ENCODE measurements around the gene LDAF1.
"Not testable (repeated sequence)": the region's sequence is repeated elsewhere in the genome, so short reads cannot be mapped to it uniquely, and the experiment has no call there.

LDAF1 gene

DNA sequence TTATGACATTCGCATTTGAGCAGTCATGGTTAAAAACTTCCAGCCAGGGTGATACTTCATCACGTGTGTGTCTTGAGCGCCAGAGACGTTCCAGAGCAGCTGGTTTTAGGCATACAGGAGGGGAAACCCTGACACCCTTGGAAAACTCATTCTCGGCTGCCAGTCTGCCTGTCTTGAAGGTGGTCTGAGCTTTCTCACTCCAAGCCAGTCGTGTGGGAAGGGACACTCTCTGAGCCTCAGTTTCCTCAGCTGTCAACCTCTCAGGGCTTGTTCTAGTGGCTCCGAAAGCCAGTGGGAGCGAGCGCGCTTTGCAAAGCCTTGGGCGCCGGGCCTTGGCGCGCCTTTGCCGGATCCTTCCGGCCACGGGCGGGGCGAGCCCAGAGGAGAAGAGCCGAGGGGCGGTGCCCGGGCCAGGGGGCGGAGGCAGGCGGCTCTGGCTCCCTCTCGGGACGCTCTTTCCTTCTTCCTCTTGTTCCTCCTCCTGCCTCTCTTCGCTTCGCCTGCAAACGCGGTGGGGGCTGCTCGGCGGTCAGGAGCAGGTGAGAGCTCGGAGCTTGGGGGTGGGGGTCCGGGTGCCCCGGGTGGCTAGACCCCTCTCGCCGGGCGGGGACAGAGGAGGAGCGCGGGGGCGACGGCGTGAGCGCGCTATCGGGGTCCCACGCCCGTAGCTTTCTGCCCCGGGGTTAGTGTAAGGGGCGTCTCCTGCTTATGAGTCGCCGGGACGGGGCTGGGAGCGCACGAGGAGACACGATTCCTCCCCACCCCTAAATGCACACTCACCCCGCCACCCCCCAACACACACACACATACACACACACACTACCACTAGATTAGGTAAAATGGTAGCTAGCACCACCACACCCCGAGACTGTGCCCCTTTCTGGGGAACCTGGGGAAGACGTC, at the start of gene LDAF1:
Gene LDAF1 (plus strand): TSS at position 467 of the 903 bp plus-strand sequence. CDS start 2,509 bp downstream, outside the sequence.
- DNase-seq, result peak; percentile 15 to 38

DNA sequence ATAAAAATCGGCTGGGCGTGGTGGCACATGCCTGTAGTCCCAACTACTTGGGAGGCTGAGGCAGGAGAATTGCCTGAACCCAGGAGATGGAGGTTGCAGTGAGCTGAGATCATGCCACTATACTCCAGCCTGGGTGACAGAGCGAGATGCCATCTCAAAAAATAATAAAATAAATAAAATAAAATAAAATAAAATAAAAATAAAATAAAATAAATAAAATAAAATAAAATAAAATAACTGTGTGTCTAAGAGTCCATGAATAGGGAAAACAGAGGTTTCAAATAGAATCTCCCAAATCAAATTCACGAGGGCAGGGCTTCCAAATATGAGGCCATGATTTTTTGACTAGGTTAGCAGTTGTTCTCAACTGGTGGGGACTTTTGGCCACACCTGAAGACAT, 42.9 kb upstream of the LDAF1 start:
- DNase-seq, result not testable (repeated sequence)

DNA sequence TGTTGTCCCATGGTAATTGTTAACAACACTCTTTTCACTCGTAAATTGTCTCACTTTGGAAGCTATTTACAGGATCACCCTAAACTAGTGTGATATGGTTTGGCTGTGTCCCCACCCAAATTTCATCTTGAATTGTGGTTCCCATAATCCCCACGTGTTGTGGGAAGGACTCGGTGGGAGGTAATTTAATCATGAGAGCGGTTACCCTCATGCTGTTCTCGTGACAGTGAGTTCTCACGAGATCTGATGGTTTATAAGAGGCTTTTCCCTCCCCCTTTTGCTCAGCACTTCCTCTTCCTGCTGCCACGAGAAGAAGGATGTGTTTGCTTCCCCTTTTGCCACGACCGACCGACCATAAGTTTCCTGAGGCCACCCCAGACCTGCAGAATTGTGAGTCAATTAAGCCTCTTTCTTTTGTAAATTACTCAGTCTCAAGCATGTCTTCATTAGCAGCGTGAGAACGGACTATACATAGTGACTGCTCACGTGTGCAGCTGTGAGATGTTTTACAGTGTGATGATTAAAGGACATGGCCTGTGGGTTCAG, 42.3 kb upstream of the LDAF1 start:
- no peak for DNase-seq

DNA sequence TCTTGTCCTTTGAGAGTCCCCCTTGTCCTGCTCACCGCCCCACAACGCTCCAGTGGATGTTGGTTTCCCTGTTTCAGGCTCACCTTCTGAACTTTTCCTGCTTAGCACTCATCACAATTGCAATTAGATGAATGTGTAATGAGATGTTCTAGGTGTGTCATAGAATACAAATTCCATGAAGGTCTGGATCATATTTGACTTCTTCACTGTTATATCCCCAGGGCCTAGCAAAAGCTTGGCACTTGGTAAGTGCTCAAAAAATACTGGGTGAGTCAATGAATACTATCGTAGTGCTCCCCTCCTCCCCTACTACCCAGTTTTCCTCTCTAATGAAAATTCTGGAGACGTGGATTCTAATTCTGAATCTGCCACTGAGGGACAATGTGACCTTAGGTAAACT, 40.9 kb upstream of the LDAF1 start:
- DNase-seq, result no peak

DNA sequence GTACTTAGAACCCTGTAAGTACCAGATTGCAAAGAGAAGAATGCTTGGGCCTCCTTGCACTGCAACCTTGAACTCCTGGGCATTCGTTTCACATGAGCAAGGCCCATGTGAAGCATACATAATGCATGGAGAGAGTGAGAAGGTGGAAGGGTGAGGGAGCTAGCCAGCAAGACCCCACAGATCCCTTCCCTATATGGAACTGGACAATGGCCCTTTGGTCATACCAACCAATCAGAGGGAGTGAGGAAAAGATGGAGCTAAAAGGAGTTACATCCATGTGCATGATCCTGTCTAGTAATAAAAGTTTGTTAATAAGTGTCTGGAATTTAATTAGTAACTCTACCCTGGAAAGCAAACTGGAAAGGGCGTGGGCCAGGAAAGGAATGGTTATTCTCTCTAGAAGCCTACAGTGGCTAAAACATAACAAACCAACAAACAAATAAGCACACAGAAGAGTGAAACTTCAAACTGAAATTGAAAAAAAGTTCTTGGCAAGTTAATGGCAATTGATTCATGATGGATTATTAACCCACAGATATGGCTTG, 37.4 kb upstream of the LDAF1 start:
- DNase-seq, result no peak

DNA sequence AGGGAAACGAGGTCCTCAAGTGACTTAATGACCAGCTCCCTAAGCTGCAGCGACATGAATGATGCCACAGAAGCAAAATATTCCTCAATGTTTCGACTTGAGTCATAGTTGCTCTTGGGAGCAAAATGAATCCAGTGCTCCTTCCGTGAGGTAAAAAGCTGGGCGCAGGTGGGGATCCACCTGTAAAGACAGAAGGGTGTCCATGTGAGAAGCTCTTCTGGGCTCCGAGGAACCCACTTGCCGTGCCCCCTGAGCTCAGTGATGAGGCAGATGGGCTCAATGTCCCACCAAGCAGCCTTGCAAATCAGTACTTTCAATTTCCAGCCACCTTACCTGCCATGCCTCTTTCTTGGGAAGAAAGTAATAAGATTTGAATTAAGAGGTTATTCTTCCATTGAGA, 33.3 kb upstream of the LDAF1 start:
- no peak for DNase-seq

DNA sequence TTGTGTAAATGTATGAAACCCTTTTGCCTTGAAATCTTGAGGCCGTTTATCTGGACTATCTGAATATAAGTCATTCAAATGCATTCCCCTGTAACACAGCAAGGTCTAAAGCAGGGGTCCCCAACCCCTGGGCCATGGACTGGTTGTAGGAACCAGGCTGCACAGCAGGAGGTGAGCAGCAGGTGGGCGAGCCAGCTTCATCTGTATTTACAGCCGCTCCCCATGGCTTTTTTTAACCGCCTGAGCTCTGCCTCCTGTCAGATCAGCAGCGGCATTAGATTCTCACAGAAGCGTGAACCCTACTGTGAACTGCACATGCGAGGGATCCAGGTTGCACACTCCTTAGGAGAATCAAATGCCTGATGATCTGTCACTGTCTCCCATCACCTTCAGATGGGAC, 32.0 kb upstream of the LDAF1 start:
- DNase-seq, result no peak

DNA sequence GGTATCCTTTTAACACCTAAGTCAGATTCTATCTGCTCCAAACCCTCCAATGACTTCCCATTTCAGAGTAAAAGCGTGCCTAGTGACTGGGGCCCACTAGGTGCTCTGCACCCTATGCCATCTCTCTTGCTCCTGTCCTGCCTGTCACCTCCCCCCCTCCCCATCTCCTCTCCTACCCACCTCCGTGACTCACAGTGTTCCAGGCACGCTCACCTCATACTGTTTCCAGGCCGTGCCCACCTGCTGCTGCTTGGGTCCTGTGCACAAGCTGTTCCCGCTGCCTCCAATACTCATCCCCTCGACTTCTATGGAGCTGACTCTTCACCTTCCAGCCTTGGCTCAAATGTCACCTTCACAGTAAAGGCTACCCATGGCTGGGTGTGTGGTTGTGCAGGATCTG, 29.5 kb upstream of the LDAF1 start:
- no peak for DNase-seq

DNA sequence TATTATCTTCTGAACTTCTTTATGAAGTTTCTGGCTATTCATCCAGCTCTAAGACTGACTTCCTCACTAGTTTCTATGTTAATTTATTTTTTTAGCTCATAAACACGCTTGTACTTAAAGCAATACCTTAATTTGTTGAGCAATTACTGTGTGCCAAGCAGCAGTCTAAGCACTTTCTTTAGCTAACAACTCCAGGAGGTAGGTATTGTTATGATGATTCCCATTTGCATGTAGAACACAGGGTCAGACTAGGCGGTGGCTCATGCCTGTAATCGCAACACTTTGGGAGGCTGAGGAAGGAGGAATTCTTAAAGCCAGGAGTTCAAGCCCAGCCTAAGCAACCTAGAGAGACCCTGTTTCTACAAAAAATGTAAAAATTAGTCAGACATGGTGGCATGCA, 27.7 kb upstream of the LDAF1 start:
- DNase-seq, result no peak

DNA sequence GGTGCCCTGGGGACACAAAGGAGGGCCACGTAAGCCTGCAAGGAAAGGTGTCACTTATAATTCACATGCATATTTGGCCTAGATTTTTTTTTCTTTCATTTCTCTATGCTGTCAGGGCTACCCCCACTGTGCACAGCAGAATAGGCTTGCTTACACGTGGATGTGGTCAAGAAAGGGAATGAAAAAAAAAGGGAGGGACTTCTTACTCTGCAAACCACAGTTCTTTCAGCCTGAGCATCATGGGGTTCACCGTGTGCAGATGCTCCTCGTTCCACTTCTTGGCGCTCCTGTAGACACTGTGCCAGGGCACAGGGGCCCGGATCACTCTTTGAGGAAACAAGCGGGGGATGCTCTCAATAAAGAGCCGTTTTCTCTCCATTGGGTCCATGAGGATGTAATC, 24.4 kb upstream of the LDAF1 start:
- DNase-seq, result no peak

DNA sequence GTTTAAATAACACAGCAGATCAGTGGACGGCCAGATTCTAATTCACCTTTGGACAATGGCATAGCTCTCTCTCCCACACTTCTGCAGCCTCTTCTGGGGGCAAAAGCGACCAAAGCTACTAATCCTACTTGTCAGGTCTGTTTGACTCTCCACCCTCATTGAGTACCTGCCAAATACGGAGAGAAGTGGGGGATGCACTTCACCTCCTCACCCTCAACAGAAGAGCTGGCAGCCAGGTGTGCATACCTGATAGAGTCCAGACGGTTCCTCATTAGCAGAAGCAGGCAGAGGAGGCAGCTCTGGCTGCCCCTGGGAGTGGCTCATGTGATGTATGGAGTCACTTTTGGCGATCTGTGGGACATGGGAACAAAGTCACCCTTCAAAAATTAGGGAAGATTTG, 12.7 kb upstream of the LDAF1 start:
- no peak for DNase-seq

DNA sequence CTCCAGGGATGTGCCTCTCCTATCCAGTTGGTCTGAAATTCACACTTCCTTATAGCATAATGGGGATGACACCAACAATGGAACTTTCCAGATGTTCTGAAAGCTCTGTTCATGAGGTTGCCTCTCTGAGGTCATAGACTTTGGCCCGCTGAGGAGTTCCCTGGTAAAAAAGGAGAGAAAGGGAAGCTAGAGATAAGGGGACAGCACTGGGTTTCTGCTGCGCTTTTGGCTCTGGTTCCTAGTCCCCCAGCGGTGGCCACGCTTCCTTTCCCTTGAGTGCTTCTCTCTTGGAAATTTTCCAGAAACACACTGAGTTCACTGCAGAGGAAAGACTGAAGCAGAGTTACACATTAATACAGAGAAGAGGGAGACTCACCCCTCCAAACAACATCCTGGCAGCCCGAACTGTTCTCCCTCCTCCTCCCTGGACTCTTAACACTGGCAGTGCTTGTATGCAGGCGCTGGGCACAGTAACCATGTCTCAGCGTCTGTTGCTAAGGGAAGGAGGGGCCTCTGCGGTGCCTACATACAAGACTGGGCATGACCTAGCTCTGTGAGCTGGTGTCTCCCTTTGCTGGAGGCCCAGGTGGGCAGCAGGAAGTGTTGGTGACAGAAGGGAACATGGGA, 8.0 kb upstream of the LDAF1 start, which contains the start of gene DNAH3:
Gene DNAH3 (minus strand): TSS at position 472 of the 627 bp plus-strand sequence. CDS start 527 bp downstream, outside the sequence.
- DNase-seq, result no peak

DNA sequence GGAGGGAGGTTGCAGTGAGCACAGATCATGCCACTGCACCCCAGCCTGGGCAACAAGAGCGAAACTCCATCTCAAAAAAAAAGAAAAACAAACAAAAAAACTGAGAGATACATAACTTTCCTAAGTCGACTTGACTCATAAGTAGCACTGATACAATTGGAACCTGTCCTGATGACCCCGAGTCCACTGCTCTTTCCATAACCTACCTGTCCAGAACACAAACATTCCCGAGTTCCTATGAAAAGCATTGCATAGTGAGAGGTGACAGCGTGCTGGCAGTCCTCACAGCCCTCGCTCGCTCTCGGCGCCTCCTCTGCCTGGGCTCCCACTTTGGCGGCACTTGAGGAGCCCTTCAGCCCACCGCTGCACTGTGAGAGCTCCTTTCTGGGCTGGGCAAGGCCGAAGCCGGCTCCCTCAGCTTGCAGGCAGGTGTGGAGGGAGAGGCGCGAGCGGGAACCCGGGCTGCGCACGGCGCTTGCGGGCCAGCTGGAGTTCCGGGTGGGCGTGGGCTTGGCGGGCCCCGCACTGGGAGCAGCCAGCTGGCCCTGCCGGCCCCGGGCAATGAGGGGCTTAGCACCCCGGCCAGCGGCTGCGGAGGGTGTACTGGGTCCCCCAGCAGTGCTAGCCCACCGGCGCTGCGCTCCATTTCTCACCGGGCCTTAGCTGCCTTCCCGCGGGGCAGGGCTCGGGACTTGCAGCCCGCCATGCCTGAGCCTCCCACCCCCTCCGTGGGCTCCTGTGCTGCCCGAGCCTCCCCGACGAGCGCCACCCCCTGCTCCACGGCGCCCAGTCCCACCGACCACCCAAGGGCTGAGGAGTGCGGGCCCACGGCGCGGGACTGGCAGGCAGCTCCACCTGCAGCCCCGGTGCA, 6.1 kb upstream of the LDAF1 start:
- DNase-seq, result not testable (repeated sequence)

DNA sequence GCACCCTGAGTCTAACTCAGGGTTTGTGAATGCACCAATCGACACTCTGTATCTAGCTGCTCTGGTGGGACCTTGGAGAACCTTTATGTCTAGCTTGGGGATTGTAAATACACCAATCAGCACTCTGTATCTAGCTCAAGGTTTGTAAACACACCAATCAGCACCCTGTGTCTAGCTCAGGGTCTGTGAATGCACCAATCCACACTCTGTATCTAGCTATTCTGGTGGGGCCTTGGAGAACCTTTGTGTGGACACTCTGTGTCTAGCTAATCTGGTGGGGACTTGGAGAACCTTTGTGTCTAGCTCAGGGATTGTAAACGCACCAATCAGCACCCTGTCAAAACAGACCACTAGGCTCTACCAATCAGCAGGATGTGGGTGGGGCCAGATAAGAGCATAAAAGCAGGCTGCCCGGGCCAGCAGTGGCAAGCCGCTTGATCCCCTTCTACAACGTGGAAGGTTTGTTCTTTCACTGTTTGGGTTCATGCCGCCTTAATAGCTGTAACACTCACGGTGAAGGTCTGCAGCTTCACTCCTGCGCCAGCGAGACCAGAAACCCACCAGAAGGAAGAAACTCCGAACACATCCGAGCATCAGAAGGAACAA, 5.2 kb upstream of the LDAF1 start:
- DNase-seq, result not testable (repeated sequence)

DNA sequence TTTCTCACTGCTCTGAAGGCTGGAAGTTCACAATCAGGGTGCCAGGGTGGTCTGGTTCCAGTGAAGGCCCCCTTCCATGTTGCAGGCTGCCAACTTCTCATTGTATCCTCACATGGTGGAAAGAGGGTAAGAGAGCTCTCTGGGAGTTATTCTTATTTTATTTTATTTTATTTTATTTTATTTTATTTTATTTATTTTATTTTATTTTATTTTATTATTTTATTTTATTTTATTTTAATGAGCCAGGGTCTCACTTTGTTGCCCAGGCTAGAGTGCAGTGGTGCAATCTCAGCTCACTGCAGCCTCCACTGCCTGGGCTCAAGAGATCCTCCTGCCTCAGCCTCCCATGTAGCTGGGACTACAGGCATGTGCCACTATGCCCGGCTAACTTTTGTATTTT, 2.5 kb upstream of the LDAF1 start:
- not testable (repeated sequence) for DNase-seq

DNA sequence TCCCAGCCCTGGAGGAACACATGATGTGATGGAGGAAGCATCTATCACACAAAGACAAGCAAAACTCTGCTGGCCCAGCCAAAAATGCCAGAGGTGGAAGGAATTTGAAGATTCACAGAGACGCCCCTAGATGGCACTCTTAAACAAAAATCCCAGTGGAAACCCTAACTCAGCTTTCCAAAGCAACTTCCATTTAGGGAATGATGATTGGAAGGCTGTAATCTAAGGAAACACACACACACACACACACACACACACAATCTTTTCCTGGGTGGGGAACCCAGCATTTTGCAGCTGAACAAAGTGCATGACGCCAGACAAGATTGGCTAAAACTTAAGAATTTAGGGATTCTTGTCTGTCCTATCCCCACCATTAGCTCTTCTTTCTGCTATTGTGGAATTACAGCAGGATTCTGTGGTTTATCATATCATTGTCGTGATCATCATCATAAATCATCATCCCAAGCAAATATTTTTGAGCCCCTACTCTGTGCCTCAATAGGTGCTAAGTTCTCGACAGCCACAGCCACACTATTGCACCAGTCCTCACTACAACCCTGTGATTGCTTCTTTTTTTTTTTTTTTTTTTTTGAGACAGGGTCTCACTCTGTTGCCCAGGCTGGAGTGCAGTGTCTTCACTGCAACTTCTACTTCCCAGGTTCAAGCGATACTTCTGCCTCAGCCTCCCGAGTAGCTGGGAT, 1.6 kb upstream of the LDAF1 start:
- peak; percentile 22 to 65 for DNase-seq

DNA sequence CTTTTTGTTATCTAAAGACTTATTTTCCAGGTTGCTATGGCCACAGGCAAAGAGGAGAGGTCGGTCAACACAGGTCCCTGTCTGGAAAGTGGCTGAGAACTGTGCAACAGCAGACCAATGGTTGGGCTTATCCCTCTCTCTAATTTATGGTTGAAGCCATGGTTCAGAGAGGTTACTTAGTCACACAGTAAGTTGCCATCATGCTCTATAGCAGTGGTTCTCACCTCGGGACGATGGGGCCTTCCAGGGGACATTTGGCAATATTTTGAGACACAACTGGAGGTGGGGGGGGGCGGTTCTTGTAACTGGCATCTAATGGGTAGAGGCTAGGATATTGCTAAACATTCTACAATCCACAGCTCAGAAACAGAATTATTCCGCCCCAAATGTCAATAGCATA, 842 bp upstream of the LDAF1 start:
- DNase-seq, result no peak

DNA sequence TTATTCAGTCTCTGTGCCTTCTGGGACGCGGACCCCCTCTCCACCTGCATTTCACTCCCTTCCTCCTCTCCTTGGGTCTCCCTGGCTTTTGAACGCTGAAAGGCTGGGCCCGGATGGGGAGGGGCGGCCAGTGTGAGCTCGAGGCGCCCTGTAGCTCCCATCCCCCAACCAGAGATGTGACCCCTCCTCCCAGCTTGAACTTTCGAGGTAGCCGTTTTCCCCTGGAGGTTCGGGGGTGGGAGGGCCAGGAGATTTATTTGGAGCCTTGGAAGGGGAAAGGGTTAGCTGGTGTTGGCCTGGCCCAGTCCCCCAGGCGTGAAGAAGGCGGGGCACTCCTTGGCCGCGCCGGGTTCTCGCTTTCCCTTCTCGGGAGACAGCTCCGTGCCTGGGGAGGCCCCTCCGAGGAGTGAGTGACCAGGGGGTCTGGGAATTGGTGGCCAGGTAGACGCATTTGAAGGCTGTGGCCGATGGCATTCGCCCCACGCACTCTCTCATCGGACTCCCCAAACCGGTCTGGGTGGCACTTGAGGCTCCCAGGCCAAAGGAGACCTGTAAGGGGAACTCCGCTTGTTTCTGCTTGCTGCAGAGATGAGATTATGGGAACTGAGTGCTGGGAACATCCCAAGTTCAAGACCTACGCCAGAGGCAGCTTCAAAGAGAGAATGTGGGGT, 942 bp downstream of the LDAF1 start:
- DNase-seq, result no peak

DNA sequence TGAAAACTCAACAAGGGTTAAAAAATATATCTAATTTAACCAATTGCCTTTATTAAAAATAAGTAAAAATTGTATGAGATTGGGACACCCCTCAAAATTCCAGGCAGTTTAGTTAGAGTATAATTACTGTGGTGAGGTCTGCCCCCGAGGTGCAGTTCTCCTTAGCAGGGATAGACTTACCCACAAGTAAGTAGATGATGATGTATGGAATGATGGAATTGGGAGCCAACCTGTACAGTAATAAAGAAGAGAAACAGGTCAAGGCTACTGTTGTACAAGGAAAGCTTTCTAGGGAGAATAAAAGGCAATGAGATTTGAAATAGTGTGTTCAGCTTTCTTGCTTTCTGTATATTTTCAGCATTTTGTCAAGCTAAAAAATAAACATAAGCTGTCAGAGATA, 1.8 kb downstream of the LDAF1 start:
- DNase-seq, result no peak

DNA sequence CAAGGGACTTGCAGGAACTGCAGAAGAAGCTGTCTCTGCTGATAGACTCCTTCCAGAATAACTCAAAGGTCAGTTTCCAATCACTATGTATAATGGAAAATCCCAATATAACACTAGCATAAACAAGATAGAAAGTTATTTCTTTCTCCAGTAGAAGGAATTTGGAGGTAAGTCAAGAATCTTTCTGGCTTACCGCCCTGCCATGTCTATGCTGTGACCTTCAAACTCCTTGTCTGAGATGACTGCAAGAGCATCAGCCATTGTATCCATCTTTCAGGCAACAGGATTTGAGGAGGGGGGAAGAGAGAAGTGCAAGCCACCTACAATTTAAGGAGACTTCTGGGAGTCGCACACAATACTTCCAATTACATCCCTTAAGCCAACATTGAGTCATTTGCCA, 2.7 kb downstream of the LDAF1 start:
- no peak for DNase-seq

DNA sequence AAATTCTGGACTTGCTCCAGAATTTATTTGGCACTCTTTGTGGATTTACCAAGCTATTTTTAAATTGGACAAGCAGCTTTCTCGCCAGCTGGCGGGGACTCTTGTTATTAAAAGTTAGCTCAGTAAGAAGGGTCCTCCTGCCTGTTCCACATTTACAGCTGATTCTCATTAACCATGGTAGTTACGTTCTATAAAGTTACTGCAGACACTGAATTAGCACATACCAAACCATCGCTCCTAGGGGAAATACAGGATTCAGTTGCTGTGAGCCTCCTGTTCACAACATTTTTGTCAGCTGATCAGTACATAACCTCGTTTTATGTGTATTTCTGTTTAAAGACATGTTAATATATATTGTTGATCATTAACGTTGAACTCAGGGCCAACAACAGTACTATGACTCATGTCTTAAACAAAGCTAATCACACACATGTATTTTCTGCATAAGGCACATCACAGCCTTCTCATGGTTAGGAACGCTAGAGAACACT, 4.2 kb downstream of the LDAF1 start:
- no peak for DNase-seq

Measured in hippocampal formation (tissue), 2 donors.